ENCODE results near the gene ACD.

DNA sequence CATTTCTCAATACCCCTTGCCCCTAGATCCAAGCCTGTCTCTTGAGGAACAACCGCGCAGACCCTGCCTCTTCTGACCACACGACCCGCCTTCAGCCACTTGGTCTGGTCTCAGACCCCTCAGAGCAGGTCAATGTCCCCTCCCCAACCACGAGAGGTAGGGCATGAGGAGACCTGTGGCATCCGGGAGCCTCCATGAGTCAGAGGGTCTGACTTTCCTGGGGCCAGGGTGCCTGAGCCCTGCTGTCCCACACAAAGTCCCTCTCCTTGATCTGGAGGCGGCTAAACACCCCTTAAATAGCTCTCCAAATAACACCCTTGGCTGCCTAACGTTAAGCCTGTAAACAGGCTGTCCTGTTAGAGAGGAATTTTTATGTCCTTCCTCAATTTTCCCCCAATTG, 10.0 kb downstream of the ACD start:
- TF ChIP-seq CTCF (IDR thresholded peaks at IDR 0.05; ENCODE audit: low read length) (no peak), EZH2 (IDR thresholded peaks at IDR 0.05; ENCODE audit: borderline replicate concordance, low read length) (no peak)
